GM21737 (cell line): ENCODE data around the gene ZNF316.

Source experiments
- ATAC-seq: cut with Tn5 transposase; IDR thresholded peaks from one replicate; pipeline ENCODE4 v1.9.1; 2021; ENCODE audit warnings: mild to moderate bottlenecking, moderate library complexity; ENCODE audit not compliant: unreplicated experiment

Gene ZNF316

DNA sequence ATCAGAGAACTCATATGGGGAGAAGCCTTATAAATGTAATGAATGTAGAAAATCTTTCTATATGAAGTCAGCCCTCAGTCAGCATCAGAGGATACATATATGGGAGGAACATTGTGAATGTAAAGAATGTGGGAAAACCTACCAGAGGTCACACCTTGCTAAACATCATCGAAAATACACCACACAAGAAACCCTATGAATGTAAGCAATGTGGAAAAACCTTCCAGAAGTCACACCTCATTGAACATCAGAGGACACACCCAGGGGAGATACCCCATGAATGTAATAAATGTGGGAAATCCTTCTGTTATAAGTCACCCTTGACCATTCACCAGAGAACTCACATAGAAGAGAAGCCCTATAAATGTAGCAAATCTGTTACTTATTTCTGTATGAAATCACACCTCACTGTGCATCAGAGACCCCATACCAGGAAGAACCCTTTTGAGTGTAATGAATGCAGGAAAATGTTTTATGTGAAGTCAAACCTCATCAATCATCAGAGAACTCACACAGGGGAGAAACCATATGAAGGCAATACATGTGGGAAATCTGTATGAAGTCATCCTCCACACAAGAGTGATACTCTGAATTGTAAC, 38.8 kb downstream of the ZNF316 start:
- no peak for ATAC-seq

DNA sequence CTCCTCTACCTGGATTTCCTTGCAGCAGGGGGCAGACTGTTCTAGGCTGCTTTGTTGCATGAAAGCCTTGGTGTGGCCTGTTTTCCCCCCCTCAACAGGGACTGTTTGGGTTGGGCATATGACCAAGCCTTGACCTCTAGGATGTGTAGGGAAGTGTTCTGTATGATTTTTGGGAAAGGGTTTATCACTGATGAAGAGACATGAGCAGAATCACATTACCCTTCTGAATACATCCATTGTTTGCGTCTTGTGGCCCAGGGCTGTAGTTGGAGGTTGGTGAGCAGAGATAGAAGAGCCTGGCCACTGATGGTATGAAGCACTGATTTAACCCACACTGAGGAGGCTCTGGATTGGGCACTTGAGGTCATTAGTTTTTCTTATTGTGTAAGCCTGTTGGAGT, 43.0 kb downstream of the ZNF316 start:
- ATAC-seq = no peak

DNA sequence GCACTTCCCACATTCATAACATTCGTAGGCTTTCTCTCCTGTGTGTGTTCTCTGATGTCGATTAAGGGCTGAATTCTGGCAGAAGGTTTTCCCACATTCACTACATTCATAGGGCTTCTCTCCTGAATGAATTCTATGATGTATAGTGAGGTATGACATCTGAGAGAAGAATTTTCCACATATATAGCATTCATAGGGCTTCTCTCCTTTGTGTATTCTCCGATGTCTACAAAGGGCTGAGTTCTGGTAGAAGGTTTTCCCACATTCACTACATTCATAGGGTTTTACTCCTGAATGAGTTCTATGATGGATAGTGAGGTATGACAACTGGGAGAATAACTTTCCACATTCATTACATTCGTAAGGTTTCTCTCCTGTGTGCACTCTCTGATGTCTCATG, 54.0 kb downstream of the ZNF316 start:
- ATAC-seq = no peak

DNA sequence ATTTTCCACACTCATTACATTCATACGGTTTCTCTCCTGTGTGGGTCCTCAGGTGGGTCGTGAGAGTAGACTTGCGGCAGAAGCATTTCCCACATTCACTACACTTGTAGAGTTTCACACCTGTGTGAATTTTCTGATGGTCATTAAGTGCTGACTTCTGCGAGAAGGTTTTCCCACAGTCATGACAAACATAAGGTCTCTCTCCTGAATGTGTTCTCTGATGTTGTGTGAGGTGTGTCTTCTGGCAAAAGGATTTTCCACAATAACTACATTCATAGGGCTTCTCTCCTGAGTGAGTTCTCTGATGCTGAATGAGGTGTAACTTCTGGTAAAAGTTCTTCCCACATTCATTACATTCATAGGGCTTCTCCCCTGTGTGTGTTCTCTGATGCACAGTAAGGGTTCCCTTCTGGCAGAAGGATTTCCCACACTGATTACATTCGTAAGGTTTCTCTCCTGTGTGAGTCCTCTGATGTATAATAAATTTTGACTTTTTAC, 54.5 kb downstream of the ZNF316 start:
- ATAC-seq = no peak

DNA sequence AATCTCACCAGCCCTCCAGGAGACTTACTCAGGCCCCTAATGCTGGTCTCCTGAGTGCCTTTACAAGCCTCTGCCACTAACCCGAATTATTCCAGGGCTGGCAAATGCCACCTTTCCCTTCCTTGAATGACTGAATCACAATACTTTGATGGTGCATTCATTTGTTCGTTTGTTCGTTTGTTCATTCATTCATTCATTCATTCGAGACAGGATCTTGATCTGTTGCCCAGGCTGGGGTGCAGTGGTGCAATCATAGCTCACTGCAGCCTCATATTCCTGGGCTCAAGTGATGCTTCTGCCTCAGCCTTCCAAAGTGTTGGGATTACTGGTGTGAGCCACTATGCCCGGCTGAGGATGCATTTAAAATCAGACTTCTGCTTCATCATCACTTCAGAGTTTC, 63.7 kb downstream of the ZNF316 start:
- no peak for ATAC-seq

DNA sequence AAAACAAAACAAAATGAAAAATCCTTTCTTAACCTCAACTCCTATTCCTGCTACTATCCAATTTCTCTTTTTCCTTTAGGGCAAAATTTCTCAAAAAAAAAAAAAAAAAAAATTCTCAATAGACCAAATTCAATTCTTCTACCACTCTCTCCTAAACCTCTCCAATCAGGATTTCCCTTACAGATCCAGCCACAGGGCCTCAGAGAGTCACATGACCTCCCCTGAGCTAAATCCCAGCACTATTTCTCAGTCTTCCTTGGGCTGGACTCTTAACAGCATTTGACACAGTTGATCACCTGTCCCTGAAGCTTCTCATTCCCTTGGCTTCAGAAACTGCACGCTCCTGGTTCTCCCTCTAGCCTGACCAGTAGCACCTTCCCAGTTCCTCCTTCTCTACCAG, 64.7 kb downstream of the ZNF316 start:
- no peak for ATAC-seq
